Fibroblast of the aortic adventitia (primary cell): ENCODE results near the gene TNF. TPM values are rescaled to one million over a fixed set of nuclear protein-coding genes. Genes with fewer than 3 reads are reported as not detected.
"Not testable (repeated sequence)": the region's sequence is repeated elsewhere in the genome, so short reads cannot be mapped to it uniquely, and the experiment has no call there.

Experiments used
- DNase-seq: peaks from one replicate; pipeline ENCODE4 v3.0.0-alpha.2; 2010; ENCODE audit warnings: low read depth
- H3K4me3 ChIP-seq: 2 replicates; pipeline ENCODE4 v1.5.1; 2011; ENCODE audit warnings: low read depth, mild to moderate bottlenecking, control low read depth, low read length, moderate library complexity
- CTCF ChIP-seq: IDR thresholded peaks from 2 replicates; pipeline ENCODE4 v1.5.1; 2011; ENCODE audit warnings: mild to moderate bottlenecking, low read length, control low read depth, inconsistent platforms; ENCODE audit not compliant: insufficient read depth
- total RNA-seq: library from RNA; depleted of rRNA; stranded (reverse); fragments of >200 nt; gene quantifications from 2 replicates; pipeline ENCODE4 v1.2.3, GENCODE V29; 2012; ENCODE audit warnings: low replicate concordance

Gene TNF
- total RNA-seq, 1 donor, result not detected

GRCh38 chr6:31586008-31586407 is 10.6 kb downstream of the TNF start, which contains the start of gene LST1:
Gene LST1, plus strand, starts transcription at chr6:31586277. Its CDS starts 1,023 bp downstream, at chr6:31587300.
- no peak for TF ChIP-seq CTCF
- no peak for DNase-seq
- H3K4me3 ChIP-seq, result no peak within 1 kb of the TSS

GRCh38 chr6:31586599-31587281 is 11.4 kb downstream of the TNF start:
- no peak for DNase-seq
- TF ChIP-seq CTCF, result no peak
- H3K4me3 ChIP-seq, result no peak overlapping the region

- H3K4me3 ChIP-seq, result no peak overlapping the region
- no peak for DNase-seq
- no peak for TF ChIP-seq CTCF
Measured at GRCh38 chr6:31587791-31588777, 12.7 kb downstream of the TNF start.

- TF ChIP-seq CTCF, result no peak
Measured at GRCh38 chr6:31588871-31589650, 13.7 kb downstream of the TNF start.

GRCh38 chr6:31590691-31591090 is 15.3 kb downstream of the TNF start:
- H3K4me3 ChIP-seq, DNase-seq: not testable (repeated sequence)

More at GRCh38 chr6:31588871-31589650, 13.7 kb downstream of the TNF start:
- H3K4me3 ChIP-seq, result no peak overlapping the region
- no peak for DNase-seq

- no peak for TF ChIP-seq CTCF
- no peak for DNase-seq
- no peak overlapping the region for H3K4me3 ChIP-seq
Measured at GRCh38 chr6:31592396-31592771, 17.0 kb downstream of the TNF start.
